Body of pancreas (tissue), 4 donors: Measurements from ENCODE around the gene TGM2. TPM values are rescaled to one million over a fixed set of nuclear protein-coding genes. Genes with fewer than 3 reads are reported as not detected.

ENCODE experiments used
- ATAC-seq: fragments of 150-250 bp; one replicate; pipeline ENCODE4 v1.9.1; 2016
- DNase-seq, 4 donors: peaks; one replicate each; pipeline ENCODE4 v3.0.0-alpha.2; 2019
- H3K27ac ChIP-seq, 4 donors: fragments of 200-600 bp; sonication (generic); 1 replicate in 3 of 4; 2 replicates in 1 of 4; pipeline versions ENCODE4 v1.5.1 to v1.6.1; 2016 to 2019; ENCODE audit warnings: mild to moderate bottlenecking in 1 of 4, mixed read lengths in 1 of 4, moderate library complexity in 1 of 4
- H3K27me3 ChIP-seq, 2 donors: fragments of 200-600 bp; sonication (generic); one replicate each; pipeline ENCODE4 v1.6.0; 2016; ENCODE audit warnings: mild to moderate bottlenecking in 1 of 2
- H3K36me3 ChIP-seq, 2 donors: fragments of 200-600 bp; sonication (generic); replicated peaks in 1 of 2; 2 replicates each; pipeline ENCODE4 v1.5.1; 2016; ENCODE audit warnings: low read depth in 2 of 2; ENCODE audit not compliant: insufficient read depth in 1 of 2
- H3K4me1 ChIP-seq: fragments of 200-600 bp; sonication (generic); one replicate; pipeline ENCODE4 v1.6.0; 2016
- H3K4me3 ChIP-seq, 2 donors: fragments of 200-600 bp; sonication (generic); 1 replicate in 1 of 2; 2 replicates in 1 of 2; pipeline ENCODE4 v1.5.1; 2016 to 2019
- H3K9me3 ChIP-seq, 3 donors: fragments of 200-600 bp; sonication (generic); 1 replicate in 2 of 3; 2 replicates in 1 of 3; pipeline ENCODE4 v1.5.1; 2016
- CTCF ChIP-seq, 7 experiments: fragments of 450-650 bp in 4 of 7; fragments of 200-600 bp in 3 of 7; sonication (generic) in 3 of 7; IDR thresholded peaks; one replicate each; pipeline ENCODE4 v1.5.1; 2016 to 2019; ENCODE audit warnings: antibody characterized with exemption in 7 of 7
- POLR2A ChIP-seq, 3 donors: fragments of 450-650 bp; IDR thresholded peaks; one replicate each; pipeline ENCODE4 v1.6.1; 2016; ENCODE audit warnings: antibody characterized with exemption in 3 of 3, mild to moderate bottlenecking in 2 of 3
- WGBS, 2 donors: methylation state at CpG; one replicate each; pipeline ENCODE4 v1.1.5; 2017; 5-methylcytosine and 5-hydroxymethylcytosine counted together
- intact Hi-C: fragments of 100-400 bp; cut with DNase I; formaldehyde crosslinking; loops from one replicate; pipeline ENCODE4 v1.15.1; 2023
- total RNA-seq, 2 donors: library from RNA; depleted of rRNA; stranded (reverse); fragments of >200 nt; gene quantifications; one replicate each; pipeline ENCODE4 v1.1.0, GENCODE V29; 2016

TGM2 gene
- total RNA-seq, 2 donors from 2014 or later = 17.1 to 27.5 TPM

DNA sequence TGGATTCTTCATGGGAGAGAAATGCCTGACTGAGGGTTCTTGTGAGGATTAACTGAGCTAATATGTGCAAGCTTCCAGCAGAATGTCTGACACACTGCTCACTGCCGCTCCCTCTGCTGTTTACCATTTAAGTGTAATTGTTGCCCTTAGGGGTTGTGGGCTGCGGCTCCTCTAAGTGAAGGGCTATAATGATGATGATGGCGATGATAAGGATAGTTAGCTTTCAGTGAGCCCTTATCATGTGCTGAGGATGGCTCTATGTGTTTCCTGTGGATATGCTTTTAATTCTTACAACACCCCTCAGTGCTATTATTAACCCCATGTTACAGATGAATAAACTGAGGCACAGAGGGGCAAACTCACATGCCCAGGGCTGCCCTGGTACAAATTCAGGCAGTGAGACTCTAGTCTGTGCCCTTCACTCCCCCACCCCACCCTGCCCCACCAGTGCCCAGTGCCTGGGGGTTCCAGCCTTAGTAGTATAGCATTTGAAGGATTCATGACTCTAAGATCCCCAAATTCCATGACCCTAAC, 33.4 kb downstream of the TGM2 start:
- H3K9me3 ChIP-seq = no peaks in the 10 kb centered on the region
- H3K27ac ChIP-seq = no peak overlapping the region
- no peak overlapping the region for H3K4me3 ChIP-seq
- ATAC-seq (no peak), DNase-seq (no peak)
- H3K27me3 ChIP-seq = no peaks in the 10 kb centered on the region
- peaks cover 16% of the 10 kb centered on the region for H3K4me1 ChIP-seq
- TF ChIP-seq CTCF (IDR thresholded peaks at IDR 0.05) = no peak
- TF ChIP-seq POLR2A (IDR thresholded peaks at IDR 0.05) = no peak
- intact Hi-C loops = no loop called here
- 73 to 80% methylated on average over 3 of the region's 3 CpGs for WGBS, 2 donors
- H3K36me3 ChIP-seq = no peaks in the 10 kb centered on the region

DNA sequence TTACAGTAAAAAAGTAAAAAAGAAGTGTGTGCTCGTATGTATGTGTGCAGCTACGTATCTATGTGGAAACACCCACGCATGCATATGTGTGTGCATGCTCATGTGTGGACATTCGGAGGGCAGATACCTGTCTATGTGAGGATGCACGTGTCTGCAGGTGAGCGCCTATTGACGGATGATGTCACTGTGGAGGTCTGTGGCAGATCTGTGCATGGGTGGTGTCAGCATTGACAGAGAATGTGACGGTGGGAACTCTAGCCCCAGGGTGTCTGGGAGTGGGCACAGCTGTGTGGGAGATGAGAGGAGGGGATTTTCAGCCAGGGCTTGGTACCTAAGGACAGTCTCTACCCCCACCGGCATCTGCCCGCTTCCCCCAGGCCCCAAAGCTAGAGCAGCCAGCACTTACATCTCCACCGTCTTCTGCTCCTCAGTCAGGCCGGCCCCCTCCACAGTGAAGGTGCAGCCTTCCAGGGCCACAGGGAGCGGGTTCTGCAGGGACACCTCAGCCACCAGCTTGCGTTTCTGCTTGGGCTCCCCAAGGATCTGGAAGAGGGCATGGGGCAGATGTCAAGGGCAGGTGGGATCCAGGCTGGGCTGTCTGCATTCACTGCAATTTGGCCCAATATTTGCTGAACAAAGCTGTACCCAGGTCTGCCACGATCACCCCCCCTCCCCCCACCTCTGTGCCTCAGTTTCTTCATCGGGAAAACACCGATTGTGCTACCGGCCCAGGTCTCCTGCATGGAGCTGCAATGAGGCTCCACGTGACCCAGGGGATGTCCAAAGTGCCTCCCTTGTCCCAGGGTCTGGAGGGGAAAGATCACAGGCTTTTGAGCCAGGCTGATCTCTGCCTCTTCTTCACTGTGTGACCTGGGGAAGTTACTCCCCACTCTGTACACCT, 34.1 kb downstream of the TGM2 start:
- intact Hi-C loops = no loop called here
- Histone ChIP-seq H3K4me1 (peaks cover 23% of the 10 kb centered on the region), H3K36me3 (no peaks in the 10 kb centered on the region), H3K27me3 (no peaks in the 10 kb centered on the region), H3K4me3 (no peak overlapping the region), H3K27ac (no peak overlapping the region), H3K9me3 (no peaks in the 10 kb centered on the region)
- ATAC-seq (no peak), DNase-seq (no peak)
- WGBS, 2 donors = 89 to 91% methylated on average over 18 to 19 of the region's 19 CpGs
- no peak for TF ChIP-seq CTCF (IDR thresholded peaks at IDR 0.05)
- TF ChIP-seq POLR2A (IDR thresholded peaks at IDR 0.05) = no peak

DNA sequence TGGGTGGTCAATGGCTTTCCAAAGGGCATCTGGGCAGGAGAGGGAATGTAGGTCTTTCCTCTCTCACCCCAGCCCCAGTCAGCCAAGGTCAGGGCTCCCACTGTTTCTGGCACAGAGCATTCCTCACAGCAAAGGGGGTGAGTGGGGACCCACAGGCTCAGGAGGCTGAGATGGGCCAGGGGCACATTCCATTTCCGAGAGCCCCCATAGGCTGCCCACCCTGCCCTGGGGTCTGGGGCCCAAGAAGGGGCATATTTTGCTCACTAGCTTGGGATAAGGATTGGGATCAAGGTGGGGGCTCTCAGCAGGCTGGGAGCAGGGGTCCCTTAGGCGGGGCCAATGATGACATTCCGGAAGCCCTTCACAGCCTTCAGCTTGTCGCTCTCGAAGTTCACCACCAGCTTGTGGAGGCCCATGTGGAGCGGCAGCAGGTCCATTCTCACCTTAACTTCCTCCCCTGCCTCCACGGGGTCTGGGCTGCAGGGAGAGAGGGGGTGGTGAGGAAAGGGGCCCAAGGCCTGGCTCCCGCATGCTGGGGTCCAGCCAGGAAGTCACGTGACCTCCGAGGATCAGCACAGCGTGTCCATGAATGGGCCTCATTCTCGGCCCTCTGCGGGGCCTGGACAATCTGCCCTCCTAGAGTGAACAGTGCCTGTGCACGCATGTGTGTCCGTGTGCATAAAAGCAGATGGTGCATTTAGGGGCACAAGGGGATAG, 35.0 kb downstream of the TGM2 start:
- TF ChIP-seq CTCF (IDR thresholded peaks at IDR 0.05) (no peak), POLR2A (IDR thresholded peaks at IDR 0.05) (no peak)
- DNase-seq (no peak), ATAC-seq (no peak)
- Histone ChIP-seq H3K4me1 (peaks cover 32% of the 10 kb centered on the region), H3K4me3 (no peak overlapping the region), H3K27me3 (no peaks in the 10 kb centered on the region), H3K27ac (no peak overlapping the region), H3K36me3 (no peaks in the 10 kb centered on the region), H3K9me3 (no peaks in the 10 kb centered on the region)
- WGBS, 2 donors = 83 to 89% methylated on average over 6 to 14 of the region's 15 CpGs
- intact Hi-C loops = no loop called here

GRCh38 chr20:38129248-38129865, 35.7 kb downstream of the TGM2 start:
- ATAC-seq = no peak
- DNase-seq = peak in 1 of 4 donors; percentile 1
- Histone ChIP-seq H3K4me1 (peaks cover 28% of the 10 kb centered on the region), H3K4me3 (no peak overlapping the region), H3K9me3 (no peaks in the 10 kb centered on the region), H3K27me3 (no peaks in the 10 kb centered on the region), H3K27ac (no peak overlapping the region), H3K36me3 (no peaks in the 10 kb centered on the region)
- WGBS, 2 donors = 90 to 93% methylated on average over 6 of the region's 6 CpGs
- intact Hi-C loops = no loop called here
- TF ChIP-seq POLR2A (IDR thresholded peaks at IDR 0.05) (no peak), CTCF (IDR thresholded peaks at IDR 0.05) (no peak)
